Fibroblast of pulmonary artery (primary cell): ENCODE data around the gene PPP1R17.
A peak's percentile ranks its signal among the peaks of the same experiment; 100 is the strongest.

Experiments used
- DNase-seq: peaks from one replicate; pipeline ENCODE4 v3.0.0-alpha.2; 2010; ENCODE audit warnings: low read depth
- H3K4me3 ChIP-seq: replicated peaks from 2 replicates; pipeline ENCODE4 v1.5.1; 2011; ENCODE audit warnings: low read depth, mild to moderate bottlenecking, control low read depth, low read length, moderate library complexity
- TF ChIP-seq, protein P1 (sequence below): IDR thresholded peaks from 2 replicates; pipeline ENCODE4 v1.5.1; 2011; ENCODE audit warnings: mild to moderate bottlenecking, control low read depth, low read length, inconsistent platforms; ENCODE audit errors: missing control alignments

The PPP1R17 gene

DNA sequence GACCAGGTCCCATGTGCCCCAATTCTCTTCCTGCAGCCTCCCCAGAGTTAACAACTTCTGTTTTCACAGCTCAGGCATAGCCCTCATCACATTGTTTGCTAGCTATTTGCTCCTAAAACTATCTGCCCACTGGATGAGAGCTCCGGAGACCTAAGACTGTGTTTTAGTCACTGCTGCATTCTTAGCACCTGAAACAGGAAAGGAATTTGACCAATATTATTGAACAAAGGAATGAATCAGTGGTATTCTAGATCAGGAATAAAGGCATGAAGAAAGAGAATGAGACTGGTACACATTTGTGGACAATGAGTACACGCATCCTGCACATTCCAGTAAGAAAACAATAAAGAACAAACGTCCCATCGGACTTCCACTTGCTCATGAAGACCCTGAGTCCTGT lies 54.8 kb downstream of the PPP1R17 start:
- no peak overlapping the region for H3K4me3 ChIP-seq
- DNase-seq: no peak
- TF ChIP-seq, protein P1, sequence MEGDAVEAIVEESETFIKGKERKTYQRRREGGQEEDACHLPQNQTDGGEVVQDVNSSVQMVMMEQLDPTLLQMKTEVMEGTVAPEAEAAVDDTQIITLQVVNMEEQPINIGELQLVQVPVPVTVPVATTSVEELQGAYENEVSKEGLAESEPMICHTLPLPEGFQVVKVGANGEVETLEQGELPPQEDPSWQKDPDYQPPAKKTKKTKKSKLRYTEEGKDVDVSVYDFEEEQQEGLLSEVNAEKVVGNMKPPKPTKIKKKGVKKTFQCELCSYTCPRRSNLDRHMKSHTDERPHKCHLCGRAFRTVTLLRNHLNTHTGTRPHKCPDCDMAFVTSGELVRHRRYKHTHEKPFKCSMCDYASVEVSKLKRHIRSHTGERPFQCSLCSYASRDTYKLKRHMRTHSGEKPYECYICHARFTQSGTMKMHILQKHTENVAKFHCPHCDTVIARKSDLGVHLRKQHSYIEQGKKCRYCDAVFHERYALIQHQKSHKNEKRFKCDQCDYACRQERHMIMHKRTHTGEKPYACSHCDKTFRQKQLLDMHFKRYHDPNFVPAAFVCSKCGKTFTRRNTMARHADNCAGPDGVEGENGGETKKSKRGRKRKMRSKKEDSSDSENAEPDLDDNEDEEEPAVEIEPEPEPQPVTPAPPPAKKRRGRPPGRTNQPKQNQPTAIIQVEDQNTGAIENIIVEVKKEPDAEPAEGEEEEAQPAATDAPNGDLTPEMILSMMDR: no peak

DNA sequence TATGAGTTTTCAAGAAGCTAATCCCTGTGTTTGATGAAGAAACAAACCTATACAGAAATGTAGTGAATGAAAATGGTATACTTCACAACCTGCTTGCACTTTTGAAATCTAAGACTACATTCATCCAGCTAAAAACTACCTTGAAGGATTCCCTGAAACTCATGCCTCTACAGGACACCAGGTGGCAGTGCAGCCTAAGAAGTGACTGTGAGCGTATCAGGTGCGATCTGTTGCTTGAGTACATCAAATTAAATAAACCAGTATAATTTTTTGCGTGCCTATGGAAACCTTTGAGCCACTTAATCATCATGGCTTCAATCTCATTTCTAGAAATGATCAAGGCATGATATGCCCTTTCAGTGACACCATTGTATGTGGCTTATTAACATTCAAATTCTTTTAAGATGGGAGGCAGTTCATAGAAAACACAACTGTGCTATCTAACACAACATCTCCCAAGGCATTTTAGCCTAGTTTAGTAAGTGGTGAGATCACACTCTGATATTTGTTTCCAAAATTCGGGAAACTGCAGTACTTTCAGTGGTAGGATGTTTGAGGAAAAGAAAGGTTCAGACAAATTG lies 57.4 kb downstream of the PPP1R17 start:
- H3K4me3 ChIP-seq: no peak overlapping the region
- TF ChIP-seq, protein P1: peak; percentile 95
- DNase-seq: peak; percentile 80

DNA sequence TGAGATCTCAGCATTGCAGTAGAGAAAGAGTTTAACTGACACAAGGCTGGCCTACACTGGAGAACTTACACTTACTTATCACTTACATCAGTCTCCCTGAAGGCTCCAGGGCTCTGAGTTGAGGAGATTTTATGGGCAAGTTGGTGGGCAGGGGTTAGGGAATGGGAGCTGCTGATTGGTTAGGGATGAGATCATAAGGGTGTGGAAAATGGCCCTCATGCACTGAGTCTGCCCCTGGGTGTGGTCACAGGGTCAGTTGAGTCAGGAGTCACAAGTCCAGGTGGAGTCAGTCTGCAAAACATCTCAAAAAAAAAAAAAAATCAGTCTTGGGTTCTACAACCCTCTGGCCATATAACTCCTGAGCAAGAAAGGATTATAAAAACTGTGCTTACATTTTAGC lies 60.5 kb downstream of the PPP1R17 start:
- no peak overlapping the region for H3K4me3 ChIP-seq
- DNase-seq: no peak
- TF ChIP-seq, protein P1: no peak

DNA sequence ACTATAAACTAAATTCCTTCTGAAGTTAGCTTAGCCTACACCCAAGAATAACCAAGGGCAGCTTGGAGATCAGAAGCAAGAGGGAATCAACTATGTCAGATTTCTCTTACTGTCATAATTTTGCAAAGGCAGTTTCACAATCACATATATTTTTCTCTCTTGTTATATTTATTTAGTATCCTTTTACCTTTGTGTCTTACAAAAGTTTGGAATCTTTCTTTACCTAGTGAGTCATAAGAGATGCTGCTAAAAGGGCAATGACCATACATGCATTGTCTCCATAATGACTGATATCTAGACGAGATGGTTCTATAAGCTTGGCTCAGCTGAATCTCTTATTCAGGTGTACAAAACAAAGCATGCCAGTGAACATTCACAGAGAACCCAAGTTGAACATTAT lies 61.1 kb downstream of the PPP1R17 start:
- no peak for DNase-seq
- TF ChIP-seq, protein P1: no peak
- no peak overlapping the region for H3K4me3 ChIP-seq

DNA sequence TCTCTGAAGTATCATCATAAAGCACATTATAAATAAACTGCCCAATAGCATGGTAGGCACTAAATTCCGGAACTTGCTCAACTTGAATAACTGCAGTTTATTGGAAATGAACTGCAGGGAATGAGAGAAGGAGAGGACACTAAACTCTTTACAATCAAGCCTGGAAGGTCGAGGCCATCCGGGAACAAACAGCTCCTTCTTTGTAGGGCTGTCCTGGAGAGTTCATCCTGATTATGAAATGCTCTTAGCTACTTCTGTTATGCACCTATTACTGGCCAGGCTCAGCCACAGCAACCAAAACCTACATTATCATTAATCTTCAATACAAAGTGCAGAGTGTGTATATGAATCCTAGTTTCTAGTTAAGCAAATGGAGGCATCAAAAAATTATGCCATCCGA lies 64.7 kb downstream of the PPP1R17 start:
- no peak for DNase-seq
- no peak overlapping the region for H3K4me3 ChIP-seq
- TF ChIP-seq, protein P1: no peak
